CD14-positive monocyte (primary cell): Measurements from ENCODE around the gene PDLIM7. TPM values are rescaled to one million over a fixed set of nuclear protein-coding genes. Genes with fewer than 3 reads are reported as not detected.
"Not testable (repeated sequence)": the region's sequence is repeated elsewhere in the genome, so short reads cannot be mapped to it uniquely, and the experiment has no call there.

Experiments
- DNase-seq, 3 donors: peaks; one replicate each; pipeline ENCODE4 v3.0.0-alpha.2; 2011 to 2022
- H2AFZ ChIP-seq: 2 replicates; pipeline ENCODE4 v1.6.0; 2012; ENCODE audit warnings: mild to moderate bottlenecking, low read depth, low read length, inconsistent platforms; ENCODE audit not compliant: insufficient read depth, poor library complexity, severe bottlenecking
- H3K27ac ChIP-seq, 2 donors: 1 replicate in 1 of 2; 2 replicates in 1 of 2; pipeline ENCODE4 v1.5.1; 2012 to 2013; ENCODE audit warnings: low read length in 2 of 2, control low read depth in 1 of 2, inconsistent platforms in 1 of 2, low read depth in 1 of 2, mild to moderate bottlenecking in 1 of 2
- H3K27me3 ChIP-seq, 2 donors: one replicate each; pipeline versions ENCODE4 v1.6.0 to v1.6.1; 2011 to 2013; ENCODE audit warnings: low read length in 2 of 2; ENCODE audit not compliant: control insufficient read depth in 2 of 2, insufficient read depth in 2 of 2
- H3K36me3 ChIP-seq, 2 donors: replicated peaks in 1 of 2; 1 replicate in 1 of 2; 2 replicates in 1 of 2; pipeline versions ENCODE4 v1.5.1 to v1.6.1; 2012 to 2013; ENCODE audit warnings: low read length in 2 of 2, control low read depth in 1 of 2, inconsistent platforms in 1 of 2, mild to moderate bottlenecking in 1 of 2; ENCODE audit not compliant: insufficient read depth in 2 of 2, control insufficient read depth in 1 of 2
- H3K4me1 ChIP-seq, 2 donors: 1 replicate in 1 of 2; 2 replicates in 1 of 2; pipeline versions ENCODE4 v1.5.1 to v1.6.1; 2012 to 2013; ENCODE audit warnings: low read length in 2 of 2, control low read depth in 1 of 2, inconsistent platforms in 1 of 2, mild to moderate bottlenecking in 1 of 2, moderate library complexity in 1 of 2; ENCODE audit not compliant: insufficient read depth in 2 of 2, control insufficient read depth in 1 of 2
- H3K4me2 ChIP-seq: replicated peaks from 2 replicates; pipeline ENCODE3; 2012; ENCODE audit warnings: low read length, moderate library complexity, mild to moderate bottlenecking; ENCODE audit not compliant: poor library complexity, severe bottlenecking; ENCODE audit errors: extremely low read depth
- H3K4me3 ChIP-seq, 3 experiments: fragments of 200-600 bp in 1 of 3; sonication (generic) in 1 of 3; replicated peaks in 1 of 3; 1 replicate in 2 of 3; 2 replicates in 1 of 3; pipeline ENCODE4 v1.5.1; 2011 to 2013; ENCODE audit warnings: low read length in 3 of 3, mild to moderate bottlenecking in 3 of 3, control low read depth in 2 of 3, low read depth in 2 of 3, inconsistent platforms in 1 of 3, moderate library complexity in 1 of 3
- H3K79me2 ChIP-seq: 2 replicates; pipeline ENCODE4 v1.6.0; 2012; ENCODE audit warnings: mild to moderate bottlenecking, control low read depth, inconsistent platforms, low read length, moderate library complexity; ENCODE audit not compliant: insufficient read depth
- H3K9ac ChIP-seq: 2 replicates; pipeline ENCODE4 v1.6.0; 2017; ENCODE audit warnings: low read length, mild to moderate bottlenecking; ENCODE audit not compliant: insufficient read depth, poor library complexity, severe bottlenecking
- H3K9me3 ChIP-seq, 2 donors: replicated peaks in 1 of 2; 1 replicate in 1 of 2; 2 replicates in 1 of 2; pipeline versions ENCODE4 v1.5.1 to v1.6.1; 2012 to 2013; ENCODE audit warnings: low read length in 2 of 2, control low read depth in 1 of 2; ENCODE audit not compliant: control insufficient read depth in 1 of 2, insufficient read depth in 1 of 2
- H4K20me1 ChIP-seq: 2 replicates; pipeline ENCODE4 v1.6.0; 2012; ENCODE audit warnings: mild to moderate bottlenecking, low read length, control low read depth, moderate library complexity; ENCODE audit not compliant: insufficient read depth
- H3K27ac Mint-ChIP-seq, 7 donors: one replicate each; pipeline ENCODE4 v1.8.0; 2020; ENCODE audit warnings: mild to moderate bottlenecking in 7 of 7, mixed read lengths in 7 of 7, moderate library complexity in 6 of 7, inconsistent platforms in 2 of 7
- H3K27me3 Mint-ChIP-seq, 3 donors: one replicate each; pipeline ENCODE4 v1.8.0; 2021 to 2022; ENCODE audit warnings: low read depth in 3 of 3, mild to moderate bottlenecking in 3 of 3, mixed read lengths in 3 of 3, moderate library complexity in 3 of 3, inconsistent platforms in 1 of 3
- H3K36me3 Mint-ChIP-seq, 2 donors: one replicate each; pipeline ENCODE4 v1.8.0; 2020; ENCODE audit warnings: mixed read lengths in 2 of 2, inconsistent platforms in 1 of 2, mild to moderate bottlenecking in 1 of 2
- H3K4me1 Mint-ChIP-seq: one replicate; pipeline ENCODE4 v1.8.0; 2020; ENCODE audit warnings: mild to moderate bottlenecking, mixed read lengths
- H3K4me3 Mint-ChIP-seq, 2 donors: one replicate each; pipeline ENCODE4 v1.8.0; 2020; ENCODE audit warnings: mild to moderate bottlenecking in 2 of 2, mixed read lengths in 2 of 2, moderate library complexity in 1 of 2
- H3K9me3 Mint-ChIP-seq, 7 donors: one replicate each; pipeline ENCODE4 v1.8.0; 2020 to 2022; ENCODE audit warnings: mixed read lengths in 7 of 7, mild to moderate bottlenecking in 6 of 7, moderate library complexity in 6 of 7, inconsistent platforms in 2 of 7
- CTCF ChIP-seq: fragments of 200-600 bp; IDR thresholded peaks from one replicate; pipeline ENCODE4 v1.8.0; 2022; ENCODE audit warnings: antibody characterized with exemption, mild to moderate bottlenecking
- WGBS: methylation state at CpG from one replicate; pipeline ENCODE4 v1.1.5; 2013; ENCODE audit warnings: missing lambda C conversion rate; ENCODE audit not compliant: insufficient coverage; 5-methylcytosine and 5-hydroxymethylcytosine counted together
- intact Hi-C, 2 donors: fragments of 100-400 bp; cut with micrococcal nuclease; formaldehyde crosslinking; loops; one replicate each; pipeline versions ENCODE4 v1.15.0 to v1.15.1; 2023
- polyA plus RNA-seq, 3 donors: library from polyadenylated mRNA; depleted of rRNA in 1 of 3; unstranded in 2 of 3; stranded (reverse) in 1 of 3; fragments of 300-500 nt in 2 of 3; fragments of >200 nt in 1 of 3; fragmentation: Illumina TruSeq in 2 of 3; gene quantifications; 1 replicate in 2 of 3; 2 replicates in 1 of 3; pipeline ENCODE4 v1.2.3, GENCODE V29; 2012 to 2021

The PDLIM7 gene
- polyA plus RNA-seq, 3 donors: 21.6 to 126 (median 27.2) TPM

- Histone ChIP-seq H3K9ac (no peak overlapping the region), H3K79me2 (peaks cover 5% of the 10 kb centered on the region), H3K4me3 (no peak overlapping the region), H4K20me1 (peaks cover 70% of the 10 kb centered on the region), H3K4me2 (no peak overlapping the region), H3K36me3 (peaks cover 80 to 94% of the 10 kb centered on the region in 2 donors), H3K9me3 (no peaks in the 10 kb centered on the region), H3K27ac (no peak overlapping the region), H3K27me3 (no peaks in the 10 kb centered on the region), H3K4me1 (no peaks in the 10 kb centered on the region), H2AFZ (no peak overlapping the region)
- H3K36me3 Mint-ChIP-seq: peaks cover 75 to 93% of the 10 kb centered on the region in 2 donors
- no peak for TF ChIP-seq CTCF
- 100% methylated on average over 3 of the region's 7 CpGs for WGBS
- DNase-seq: no peak
- H3K27ac Mint-ChIP-seq: peak overlapping the region in 1 of 7 donors; percentile 12
- intact Hi-C loops: no loop called here
- no peak overlapping the region for H3K4me3 Mint-ChIP-seq
- H3K9me3 Mint-ChIP-seq: no peaks in the 10 kb centered on the region
- peaks cover 0 to 3% (median 1%) of the 10 kb centered on the region in 3 donors for H3K27me3 Mint-ChIP-seq
- H3K4me1 Mint-ChIP-seq: peaks cover 3% of the 10 kb centered on the region
Measured at GRCh38 chr5:177535125-177535524, 37.7 kb upstream of the PDLIM7 start.

- H3K27ac Mint-ChIP-seq, H3K4me3 ChIP-seq, DNase-seq, H3K27me3 ChIP-seq, H3K27me3 Mint-ChIP-seq, H3K4me1 Mint-ChIP-seq, intact Hi-C loops, H3K4me1 ChIP-seq, H3K4me2 ChIP-seq, H2AFZ ChIP-seq, H3K9ac ChIP-seq, H3K9me3 ChIP-seq, H3K4me3 Mint-ChIP-seq, H3K9me3 Mint-ChIP-seq, H3K79me2 ChIP-seq, H3K27ac ChIP-seq: not testable (repeated sequence)
- peaks cover 84 to 97% of the 10 kb centered on the region in 2 donors for H3K36me3 ChIP-seq
- peaks cover 70% of the 10 kb centered on the region for H4K20me1 ChIP-seq
- H3K36me3 Mint-ChIP-seq: peaks cover 74 to 90% of the 10 kb centered on the region in 2 donors
- WGBS: 100% methylated on average over 6 of the region's 7 CpGs
Measured at GRCh38 chr5:177534433-177534832, 37.0 kb upstream of the PDLIM7 start.
